OCI-LY1 (cell line): ENCODE results near the gene CNTROB.

ENCODE experiments used
- CTCF ChIP-seq: fragments of 200-600 bp; sonication (generic), shearing (Covaris generic); IDR thresholded peaks from 2 replicates; pipeline ENCODE4 v1.5.1; 2017; ENCODE audit warnings: mild to moderate bottlenecking, antibody characterized with exemption, low read length, moderate library complexity, mixed read lengths
- EZH2 ChIP-seq: fragments of 200-600 bp; sonication (generic), shearing (Covaris generic); IDR thresholded peaks from 2 replicates; pipeline ENCODE4 v1.8.0; 2017; ENCODE audit warnings: borderline replicate concordance, mixed run types, mild to moderate bottlenecking, antibody characterized with exemption, low read length, moderate library complexity, mixed read lengths

- TF ChIP-seq CTCF: no peak
- TF ChIP-seq EZH2: no peak
Observed at GRCh38 chr17:7887482-7888183, 44.4 kb upstream of the CNTROB start.
